GM23248 (cell line): ENCODE measurements around the gene ADAM17.

Experiments used
- EZH2 ChIP-seq: fragments of 200-600 bp; sonication (generic); IDR thresholded peaks from 2 replicates; pipeline ENCODE4 v1.6.1; 2018; ENCODE audit warnings: antibody characterized with exemption, mild to moderate bottlenecking; ENCODE audit not compliant: insufficient read depth, poor library complexity, severe bottlenecking
- EZH2phosphoT487 ChIP-seq: fragments of 200-600 bp; sonication (generic); IDR thresholded peaks from 2 replicates; pipeline ENCODE4 v1.6.1; 2018; ENCODE audit warnings: antibody characterized with exemption, moderate library complexity, mild to moderate bottlenecking, low read depth; ENCODE audit not compliant: insufficient read depth

DNA sequence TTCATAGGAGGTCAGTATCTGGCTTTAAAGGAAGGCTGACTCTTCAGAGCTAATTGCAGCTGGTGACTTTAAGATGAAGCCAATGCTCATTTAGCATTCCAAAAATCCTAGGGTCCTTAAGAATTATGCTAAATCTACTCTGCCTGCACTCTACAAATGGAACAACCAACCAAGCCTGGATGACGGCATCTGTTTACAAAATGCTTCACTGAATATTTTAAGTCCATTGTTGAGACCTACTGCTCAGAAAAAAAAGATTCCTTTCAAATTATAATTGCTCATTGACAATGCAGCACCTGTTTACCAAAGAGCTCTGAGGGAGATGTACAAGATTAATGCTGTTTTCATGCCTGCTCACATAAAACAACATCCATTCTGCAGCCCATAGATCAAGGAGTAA is 43.8 kb upstream of the ADAM17 start:
- no peak for TF ChIP-seq EZH2
- TF ChIP-seq EZH2phosphoT487: no peak
